SK-N-SH (cell line): ENCODE data around the gene TMEM140. TPM values are rescaled to one million over a fixed set of nuclear protein-coding genes. Genes with fewer than 3 reads are reported as not detected.

ENCODE experiments used
- CTCF ChIA-PET: fragments of 300-600, 350-600 bp; formaldehyde crosslinking; extraction: SDS; loops from one replicate; lab custom pipeline; 2021; lab: Yijun Ruan, JAX
- POLR2A ChIA-PET: fragments of 350-600 bp; sonication (Branson Sonifier 250); formaldehyde crosslinking; extraction: SDS; loops from one replicate; lab custom pipeline; 2020; ENCODE audit warnings: antibody characterized with exemption, inconsistent platforms; lab: Yijun Ruan, JAX
- DNase-seq: peaks from one replicate; pipeline ENCODE4 v3.0.0; 2012
- H2AFZ ChIP-seq: fragments of 200-600 bp; sonication (generic); 2 replicates; pipeline ENCODE4 v1.8.1; 2016; ENCODE audit warnings: antibody characterized with exemption, mild to moderate bottlenecking, low read depth
- H3F3A ChIP-seq: fragments of 200-600 bp; sonication (generic); replicated peaks from 2 replicates; pipeline ENCODE3; 2016; ENCODE audit warnings: antibody characterized with exemption, mild to moderate bottlenecking; ENCODE audit not compliant: insufficient read depth
- H3K27ac ChIP-seq, 2 experiments: fragments of 200-500 bp in 1 of 2; fragments of 200-600 bp in 1 of 2; sonication (Bioruptor generic) in 1 of 2; sonication (generic), shearing (Covaris generic) in 1 of 2; 2 replicates each; pipeline versions ENCODE4 v1.5.1 to v1.6.1; 2014 to 2016; ENCODE audit warnings: low read depth in 2 of 2, inconsistent platforms in 1 of 2, low read length in 1 of 2, mild to moderate bottlenecking in 1 of 2, mixed read lengths in 1 of 2
- H3K27me3 ChIP-seq: fragments of 200-600 bp; sonication (generic), shearing (Covaris generic); 2 replicates; pipeline ENCODE4 v1.6.1; 2016; ENCODE audit warnings: mixed run types; ENCODE audit not compliant: insufficient read depth
- H3K36me3 ChIP-seq, 2 experiments: fragments of 200-500 bp in 1 of 2; fragments of 200-600 bp in 1 of 2; sonication (Bioruptor generic) in 1 of 2; sonication (generic) in 1 of 2; replicated peaks in 1 of 2; 2 replicates each; pipeline versions ENCODE3 to v1.5.1; 2014 to 2016; ENCODE audit warnings: low read length in 1 of 2, mild to moderate bottlenecking in 1 of 2; ENCODE audit not compliant: insufficient read depth in 2 of 2, control insufficient read depth in 1 of 2
- H3K4me1 ChIP-seq, 2 experiments: fragments of 200-500 bp in 1 of 2; fragments of 200-600 bp in 1 of 2; sonication (Bioruptor generic) in 1 of 2; sonication (generic), shearing (Covaris generic) in 1 of 2; 2 replicates each; pipeline versions ENCODE4 v1.5.1 to v1.6.1; 2014 to 2016; ENCODE audit warnings: low read depth in 1 of 2, low read length in 1 of 2, mixed run types in 1 of 2; ENCODE audit not compliant: insufficient read depth in 2 of 2, control insufficient read depth in 1 of 2
- H3K4me2 ChIP-seq: fragments of 200-600 bp; sonication (generic), shearing (Covaris generic); 2 replicates; pipeline ENCODE4 v1.6.1; 2017; ENCODE audit warnings: mixed run types
- H3K4me3 ChIP-seq, 2 experiments: fragments of 200-500 bp in 1 of 2; fragments of 200-600 bp in 1 of 2; sonication (Bioruptor generic) in 1 of 2; sonication (generic), shearing (Covaris generic) in 1 of 2; 2 replicates each; pipeline versions ENCODE4 v1.5.1 to v1.8.1; 2014 to 2016; ENCODE audit warnings: low read depth in 2 of 2, inconsistent platforms in 1 of 2, low read length in 1 of 2, mild to moderate bottlenecking in 1 of 2, mixed read lengths in 1 of 2, moderate library complexity in 1 of 2
- H3K79me2 ChIP-seq: fragments of 200-600 bp; sonication (generic); 2 replicates; pipeline ENCODE4 v1.8.1; 2017; ENCODE audit warnings: mild to moderate bottlenecking; ENCODE audit not compliant: insufficient read depth
- H3K9ac ChIP-seq: fragments of 200-600 bp; sonication (generic); 2 replicates; pipeline ENCODE4 v1.6.1; 2017; ENCODE audit warnings: mixed run types
- H3K9me2 ChIP-seq: fragments of 200-600 bp; sonication (generic); 2 replicates; pipeline ENCODE4 v1.6.1; 2017; ENCODE audit warnings: mixed run types
- H3K9me3 ChIP-seq: fragments of 200-600 bp; sonication (generic); 2 replicates; pipeline ENCODE4 v1.6.1; 2017; ENCODE audit warnings: mixed run types, mild to moderate bottlenecking, moderate library complexity
- H4K20me1 ChIP-seq: fragments of 200-600 bp; sonication (generic); 2 replicates; pipeline ENCODE4 v1.6.1; 2017; ENCODE audit warnings: mild to moderate bottlenecking, mixed run types; ENCODE audit not compliant: insufficient read depth
- CTCF ChIP-seq: fragments of 200-600 bp; sonication (generic); IDR thresholded peaks from 2 replicates; pipeline ENCODE4 v1.6.1; 2017; ENCODE audit warnings: antibody characterized with exemption, mild to moderate bottlenecking, moderate library complexity
- EP300 ChIP-seq, 2 experiments: IDR thresholded peaks; 2 replicates each; pipeline versions ENCODE4 v1.4.0 to v1.6.1; 2012; ENCODE audit warnings: borderline replicate concordance in 1 of 2, low read depth in 1 of 2, low read length in 1 of 2
- GABPA ChIP-seq: IDR thresholded peaks from 2 replicates; pipeline ENCODE4 v1.4.0; 2012; ENCODE audit warnings: low read depth, mild to moderate bottlenecking
- GATA2 ChIP-seq: sonication (generic); formaldehyde crosslinking; IDR thresholded peaks from 2 replicates; pipeline ENCODE4 v1.5.0; 2020; ENCODE audit warnings: mild to moderate bottlenecking, missing genetic modification reagents
- JUND ChIP-seq: IDR thresholded peaks from 2 replicates; pipeline ENCODE4 v1.4.0; 2012
- MEF2A ChIP-seq: IDR thresholded peaks from 2 replicates; pipeline ENCODE4 v1.4.0; 2012; ENCODE audit warnings: low read depth, borderline replicate concordance
- NFIC ChIP-seq: IDR thresholded peaks from 2 replicates; pipeline ENCODE4 v1.4.0; 2012; ENCODE audit warnings: borderline replicate concordance
- RAD21 ChIP-seq: IDR thresholded peaks from 2 replicates; pipeline ENCODE4 v1.6.1; 2012; ENCODE audit warnings: mild to moderate bottlenecking, low read length
- RCOR1 ChIP-seq: fragments of 150-350 bp; IDR thresholded peaks from 2 replicates; pipeline ENCODE4 v1.6.1; 2017; ENCODE audit warnings: antibody characterized with exemption, low read length
- REST ChIP-seq: IDR thresholded peaks from 2 replicates; pipeline ENCODE4 v1.6.1; 2012; ENCODE audit warnings: mild to moderate bottlenecking, low read depth, low read length, moderate library complexity
- RFX5 ChIP-seq: IDR thresholded peaks from 2 replicates; pipeline ENCODE4 v1.6.1; 2012; ENCODE audit warnings: mild to moderate bottlenecking, improper control_type of control experiment, low read length
- RXRA ChIP-seq: IDR thresholded peaks from 2 replicates; pipeline ENCODE4 v1.4.0; 2012; ENCODE audit warnings: low read depth, mild to moderate bottlenecking, borderline replicate concordance
- SIN3A ChIP-seq: IDR thresholded peaks from 2 replicates; pipeline ENCODE4 v1.6.1; 2012; ENCODE audit warnings: low read depth, mild to moderate bottlenecking, low read length, moderate library complexity, borderline replicate concordance
- SMC3 ChIP-seq: IDR thresholded peaks from 2 replicates; pipeline ENCODE4 v1.6.1; 2012; ENCODE audit warnings: low read depth, low read length, improper control_type of control experiment
- TCF12 ChIP-seq: IDR thresholded peaks from 2 replicates; pipeline ENCODE4 v1.4.0; 2012
- TEAD4 ChIP-seq: IDR thresholded peaks from 2 replicates; pipeline ENCODE4 v1.4.0; 2012; ENCODE audit warnings: mild to moderate bottlenecking, borderline replicate concordance; ENCODE audit not compliant: insufficient read depth
- WGBS: methylation state at CpG from one replicate; pipeline ENCODE4 v1.1.6; 2017; ENCODE audit warnings: low lambda C conversion rate; 5-methylcytosine and 5-hydroxymethylcytosine counted together
- polyA plus RNA-seq, 3 experiments: library from polyadenylated mRNA; depleted of rRNA; stranded (reverse); fragments of >200 nt; gene quantifications; 2 replicates each; pipeline ENCODE4 v1.2.3, GENCODE V29; 2012

TMEM140 gene
- polyA plus RNA-seq, 1 of the 3 experiments (the other 2 are of a cell fraction): 0.12 TPM

GRCh38 chr7:135158874-135159273 is 11.0 kb downstream of the TMEM140 start (continued):
- TF ChIP-seq REST (no peak), GATA2 (CRISPR knock-in tag) (no peak), RXRA (no peak)
- TF ChIP-seq, all 33 proteins: peak for 0

- Histone ChIP-seq H3K27me3 (no peaks in the 10 kb centered on the region), H3K27ac (peak overlapping the region; percentile 21 to 23; a peak in 2 of 4 replicates)
- POLR2A ChIA-PET: no interaction called here
These were observed 11.7 kb downstream of the TMEM140 start for GRCh38 chr7:135159359-135160085.

More at GRCh38 chr7:135159359-135160085, 11.7 kb downstream of the TMEM140 start:
- peaks cover 4 to 11% of the 10 kb centered on the region in 2 experiments; a peak in 3 of 4 replicates for H3K4me1 ChIP-seq
- no peaks in the 10 kb centered on the region for H3K79me2 ChIP-seq
- H3K36me3 ChIP-seq: peaks cover 6 to 13% of the 10 kb centered on the region in 2 experiments
- H3K4me2 ChIP-seq: no peak overlapping the region
- no peak overlapping the region for H3K4me3 ChIP-seq
- H4K20me1 ChIP-seq: no peaks in the 10 kb centered on the region
- no peaks in the 10 kb centered on the region; the same call in 1 of the 2 replicates for H3K9me3 ChIP-seq
- no peak for DNase-seq
- H3K9me2 ChIP-seq: no peaks in the 10 kb centered on the region
- peaks cover 6% of the 10 kb centered on the region for H3F3A ChIP-seq
- CTCF ChIA-PET: interaction anchor here (0.8 to 1.5 kb wide), 3 partner anchors 12 to 645 kb away, joined by 3 to 5 read pairs (median 3); partner anchors contain the start of gene TMEM140
- H3K9ac ChIP-seq: no peak overlapping the region
- 93% methylated on average over 2 of the region's 2 CpGs for WGBS
- TF ChIP-seq REST (no peak), SIN3A (no peak), RFX5 (no peak), EP300 (IDR thresholded peaks at IDR 0.05; ENCODE audit: borderline replicate concordance in 1 of 2, low read depth in 1 of 2, low read length in 1 of 2) (no peak), MEF2A (no peak), SMC3 (no peak), CTCF (no peak), RCOR1 (no peak), GABPA (no peak), RXRA (no peak), TEAD4 (no peak), NFIC (no peak), TCF12 (no peak), JUND (no peak), RAD21 (no peak)
- peak overlapping the region; percentile 8; the same call in 1 of the 2 replicates for H2AFZ ChIP-seq
